Nephron progenitor cell (in vitro differentiated cells): ENCODE data around the gene RILPL1.

Source experiments
- DNase-seq: peaks from one replicate; pipeline ENCODE4 v3.0.0; 2021
- H3K27ac Mint-ChIP-seq: 2 replicates; pipeline ENCODE4 v1.8.0; 2021; ENCODE audit warnings: mild to moderate bottlenecking, moderate library complexity, mixed read lengths
- H3K27me3 Mint-ChIP-seq: 2 replicates; pipeline ENCODE4 v1.8.0; 2021; ENCODE audit warnings: mild to moderate bottlenecking, low read depth, mixed read lengths; ENCODE audit not compliant: poor library complexity
- H3K36me3 Mint-ChIP-seq: 2 replicates; pipeline ENCODE4 v1.8.0; 2021; ENCODE audit warnings: low read depth, mixed read lengths
- H3K4me1 Mint-ChIP-seq: 2 replicates; pipeline ENCODE4 v1.8.0; 2021; ENCODE audit warnings: mixed read lengths
- H3K4me3 Mint-ChIP-seq: 2 replicates; pipeline ENCODE4 v1.8.0; 2021; ENCODE audit warnings: mild to moderate bottlenecking, moderate library complexity, mixed read lengths
- H3K9me3 Mint-ChIP-seq: 2 replicates; pipeline ENCODE4 v1.8.0; 2021; ENCODE audit warnings: mild to moderate bottlenecking, moderate library complexity, mixed read lengths
- CTCF ChIP-seq: fragments of 200-600 bp; sonication (generic); IDR thresholded peaks from 2 replicates; pipeline ENCODE4 v1.5.0; 2021; ENCODE audit warnings: antibody characterized with exemption

RILPL1 gene

GRCh38 chr12:123478069-123478468 is 55.5 kb downstream of the RILPL1 start:
- Mint-ChIP-seq H3K27ac (peak overlapping the region; percentile 29), H3K27me3 (peaks cover 3% of the 10 kb centered on the region), H3K9me3 (no peaks in the 10 kb centered on the region), H3K36me3 (peaks cover 69% of the 10 kb centered on the region), H3K4me3 (no peak overlapping the region), H3K4me1 (peaks cover 31% of the 10 kb centered on the region)
- DNase-seq = no peak
- TF ChIP-seq CTCF = no peak

GRCh38 chr12:123475246-123475703 is 58.2 kb downstream of the RILPL1 start:
- no peaks in the 10 kb centered on the region for H3K9me3 Mint-ChIP-seq
- TF ChIP-seq CTCF = no peak
- H3K4me1 Mint-ChIP-seq = peaks cover 31% of the 10 kb centered on the region
- peaks cover 3% of the 10 kb centered on the region for H3K27me3 Mint-ChIP-seq
- peaks cover 73% of the 10 kb centered on the region for H3K36me3 Mint-ChIP-seq
- peak overlapping the region; percentile 58 for H3K4me3 Mint-ChIP-seq
- no peak for DNase-seq
- H3K27ac Mint-ChIP-seq = peak overlapping the region; percentile 97

- H3K9me3 Mint-ChIP-seq = no peaks in the 10 kb centered on the region
- H3K4me3 Mint-ChIP-seq = peak overlapping the region; percentile 58
- H3K27me3 Mint-ChIP-seq = peaks cover 3% of the 10 kb centered on the region
- H3K36me3 Mint-ChIP-seq = peaks cover 75% of the 10 kb centered on the region
- no peak for TF ChIP-seq CTCF
- H3K27ac Mint-ChIP-seq = peak overlapping the region; percentile 97
- no peak for DNase-seq
- H3K4me1 Mint-ChIP-seq = peaks cover 31% of the 10 kb centered on the region
These were observed 58.9 kb downstream of the RILPL1 start for GRCh38 chr12:123474485-123475245.

- Mint-ChIP-seq H3K27me3 (peaks cover 3% of the 10 kb centered on the region), H3K36me3 (peaks cover 64% of the 10 kb centered on the region), H3K4me1 (peaks cover 39% of the 10 kb centered on the region), H3K27ac (no peak overlapping the region), H3K4me3 (no peak overlapping the region), H3K9me3 (no peaks in the 10 kb centered on the region)
- DNase-seq = no peak
- TF ChIP-seq CTCF = no peak
These were observed 61.1 kb downstream of the RILPL1 start for GRCh38 chr12:123472438-123472849.

- H3K27me3 Mint-ChIP-seq = peaks cover 3% of the 10 kb centered on the region
- H3K9me3 Mint-ChIP-seq = no peaks in the 10 kb centered on the region
- H3K36me3 Mint-ChIP-seq = peaks cover 55% of the 10 kb centered on the region
- no peak for DNase-seq
- peak overlapping the region; percentile 66 for H3K27ac Mint-ChIP-seq
- H3K4me1 Mint-ChIP-seq = peaks cover 33% of the 10 kb centered on the region
- no peak overlapping the region for H3K4me3 Mint-ChIP-seq
- no peak for TF ChIP-seq CTCF
These were observed 62.0 kb downstream of the RILPL1 start for GRCh38 chr12:123471374-123472068.
